Measurements from ENCODE around the gene NUDT17. TPM values are rescaled to one million over a fixed set of nuclear protein-coding genes. Genes with fewer than 3 reads are reported as not detected.

The NUDT17 gene
- total RNA-seq, 1 experiment from 2014 or later: 4.0 TPM

GRCh38 chr1:145889722-145890121 is 44.3 kb downstream of the NUDT17 start:
- no peaks in the 10 kb centered on the region for H3K79me1 ChIP-seq (ENCODE audit: insufficient read depth, low read depth, low read length, poor library complexity, severe bottlenecking)
- peaks cover 30 to 31% of the 10 kb centered on the region in 2 experiments for H3K4me1 Mint-ChIP-seq
- H4K5ac ChIP-seq (ENCODE audit: insufficient read length, low read depth, low read length): no peak overlapping the region
- no peaks in the 10 kb centered on the region for H3K36me3 Mint-ChIP-seq (ENCODE audit: insufficient read depth in 1 of 3, low read depth in 3 of 3)
- H3T11ph ChIP-seq (ENCODE audit: low read length): no peak overlapping the region
- H3K4me2 ChIP-seq (ENCODE audit: insufficient read depth, insufficient read length, low read length): no peak overlapping the region
- H2AK5ac ChIP-seq (ENCODE audit: insufficient read length, low read length): no peak overlapping the region
- no peak overlapping the region for H2BK5ac ChIP-seq (ENCODE audit: insufficient read length, low read length)
- H3K9me3 ChIP-seq (ENCODE audit: control insufficient read depth, low read depth, low read length): no peaks in the 10 kb centered on the region
- H4K20me1 ChIP-seq (ENCODE audit: control insufficient read depth, insufficient read depth, insufficient read length): no peaks in the 10 kb centered on the region
- no peak overlapping the region for H3K4ac ChIP-seq (ENCODE audit: low read depth, low read length)
- no peak overlapping the region for H4K91ac ChIP-seq (ENCODE audit: insufficient read length, low read depth, low read length)
- H3K79me2 ChIP-seq (ENCODE audit: insufficient read depth, low read length): no peaks in the 10 kb centered on the region
- H3K18ac ChIP-seq (ENCODE audit: insufficient read length, low read depth, low read length): no peak overlapping the region
- H3K4me1 ChIP-seq (ENCODE audit: insufficient read depth, low read length): no peaks in the 10 kb centered on the region
- H3K9me3 Mint-ChIP-seq: no peaks in the 10 kb centered on the region
- H3K23me2 ChIP-seq (ENCODE audit: insufficient read length, low read depth, low read length, poor library complexity, severe bottlenecking): peaks cover 10% of the 10 kb centered on the region
- no peak overlapping the region for H2BK120ac ChIP-seq (ENCODE audit: low read depth, low read length, poor library complexity, severe bottlenecking)
- H2BK20ac ChIP-seq (ENCODE audit: low read depth, low read length, poor library complexity, severe bottlenecking): no peak overlapping the region
- TF ChIP-seq CTCF (conservative IDR thresholded peaks at IDR 0.05): no peak
- H3K23ac ChIP-seq (ENCODE audit: insufficient read length, low read depth, low read length): no peak overlapping the region
- H3K9ac ChIP-seq (ENCODE audit: extremely low read depth, insufficient read length, low read length): no peak overlapping the region
- H3K27ac Mint-ChIP-seq: no peak overlapping the region
- H3K14ac ChIP-seq (ENCODE audit: insufficient read depth, low read length): no peak overlapping the region
- no peak overlapping the region for H2BK12ac ChIP-seq (ENCODE audit: insufficient read length, low read depth, low read length)
- no CpG with 5 or more reads among the region's 3 CpGs for WGBS (ENCODE audit: extremely low coverage, insufficient read length, low lambda C conversion rate)
- H4K8ac ChIP-seq (replicated peaks; ENCODE audit: insufficient read length, low read depth, low read length): no peak overlapping the region
- no peak overlapping the region for H3K27ac ChIP-seq (ENCODE audit: insufficient read length, low read depth, low read length)
- peaks cover 7% of the 10 kb centered on the region; the same call in 1 of the 2 replicates for H3K27me3 ChIP-seq (ENCODE audit: insufficient read depth, low read length)
- no peak overlapping the region for H3K56ac ChIP-seq (ENCODE audit: insufficient read length, low read depth, low read length)
- H3K27me3 Mint-ChIP-seq (ENCODE audit: low read depth): peaks cover 12% of the 10 kb centered on the region
- H2BK15ac ChIP-seq (ENCODE audit: low read depth, low read length): no peak overlapping the region
- H2AFZ ChIP-seq (ENCODE audit: low read length): no peak overlapping the region
- H3K4me3 Mint-ChIP-seq: no peak overlapping the region
- DNase-seq: no peak
